Erythroblast (primary cell): ENCODE data around the gene CHI3L1.

ENCODE experiments used
- GATA1 ChIP-seq: IDR thresholded peaks from 2 replicates; pipeline ENCODE4 v1.6.1; 2011; ENCODE audit warnings: low read depth, mild to moderate bottlenecking, control low read depth, low read length, moderate library complexity
- POLR2A ChIP-seq: IDR thresholded peaks from 2 replicates; pipeline ENCODE4 v1.6.1; 2011; ENCODE audit warnings: mild to moderate bottlenecking, low read length

DNA sequence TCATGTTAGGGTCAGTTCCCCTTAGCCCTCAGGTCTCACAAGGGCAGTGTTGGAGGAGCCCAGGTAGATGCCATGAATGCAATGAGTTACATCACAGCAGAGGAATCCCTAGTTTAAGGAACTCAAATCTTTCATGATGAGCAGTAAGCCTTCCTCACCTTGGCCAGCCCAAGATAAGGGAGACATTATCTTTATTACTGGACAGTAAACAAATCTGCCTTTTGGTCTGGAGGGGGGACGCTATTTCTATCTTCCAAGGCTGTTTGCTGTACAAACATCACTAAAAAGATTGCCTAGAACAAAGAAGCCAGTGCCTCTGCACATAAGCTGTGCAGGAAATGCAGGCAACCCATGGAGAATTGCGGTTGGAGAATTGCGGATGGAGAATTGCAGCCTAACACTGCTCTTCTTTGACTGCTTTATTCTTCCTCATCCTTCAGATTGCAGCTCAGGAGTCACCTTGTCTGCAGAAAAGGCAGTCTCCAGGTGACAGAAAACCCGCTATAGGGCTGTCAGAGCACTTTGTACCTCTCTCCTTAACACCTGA is 2.3 kb upstream of the CHI3L1 start:
- no peak for TF ChIP-seq POLR2A
- no peak for TF ChIP-seq GATA1
